ENCODE measurements around the gene LRRFIP1. TPM values are rescaled to one million over a fixed set of nuclear protein-coding genes. Genes with fewer than 3 reads are reported as not detected.

The LRRFIP1 gene
- total RNA-seq, 1 donor from 2014 or later: 91.5 TPM

DNA sequence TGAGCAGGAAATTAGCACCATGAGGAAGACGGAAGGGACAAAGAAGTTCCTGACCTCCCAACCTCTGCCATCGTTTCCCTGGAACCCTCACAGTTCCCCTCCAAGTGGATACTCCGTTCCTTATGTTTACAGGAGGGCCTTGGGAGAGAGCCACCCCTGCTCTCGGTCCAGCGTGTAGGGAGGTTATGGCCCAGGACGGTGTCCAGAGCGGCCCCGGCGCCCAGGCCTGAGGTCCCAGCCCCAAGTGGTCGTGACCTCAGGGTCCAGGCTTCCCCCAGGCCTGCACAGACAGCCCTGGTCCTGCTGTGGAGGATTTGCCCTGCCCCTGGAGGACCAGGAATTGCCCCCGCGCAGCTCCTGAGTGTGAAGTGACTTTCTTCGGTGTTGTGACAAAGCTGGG is 109.4 kb downstream of the LRRFIP1 start:
- peaks cover 15% of the 10 kb centered on the region for H3K36me3 Mint-ChIP-seq (ENCODE audit: low read depth)
- no peaks in the 10 kb centered on the region for H3K27me3 Mint-ChIP-seq (ENCODE audit: low read depth)
- H3K9me3 Mint-ChIP-seq (ENCODE audit: low read depth): no peaks in the 10 kb centered on the region
- DNase-seq (ENCODE audit: low spot score): no peak
- TF ChIP-seq, protein P1, sequence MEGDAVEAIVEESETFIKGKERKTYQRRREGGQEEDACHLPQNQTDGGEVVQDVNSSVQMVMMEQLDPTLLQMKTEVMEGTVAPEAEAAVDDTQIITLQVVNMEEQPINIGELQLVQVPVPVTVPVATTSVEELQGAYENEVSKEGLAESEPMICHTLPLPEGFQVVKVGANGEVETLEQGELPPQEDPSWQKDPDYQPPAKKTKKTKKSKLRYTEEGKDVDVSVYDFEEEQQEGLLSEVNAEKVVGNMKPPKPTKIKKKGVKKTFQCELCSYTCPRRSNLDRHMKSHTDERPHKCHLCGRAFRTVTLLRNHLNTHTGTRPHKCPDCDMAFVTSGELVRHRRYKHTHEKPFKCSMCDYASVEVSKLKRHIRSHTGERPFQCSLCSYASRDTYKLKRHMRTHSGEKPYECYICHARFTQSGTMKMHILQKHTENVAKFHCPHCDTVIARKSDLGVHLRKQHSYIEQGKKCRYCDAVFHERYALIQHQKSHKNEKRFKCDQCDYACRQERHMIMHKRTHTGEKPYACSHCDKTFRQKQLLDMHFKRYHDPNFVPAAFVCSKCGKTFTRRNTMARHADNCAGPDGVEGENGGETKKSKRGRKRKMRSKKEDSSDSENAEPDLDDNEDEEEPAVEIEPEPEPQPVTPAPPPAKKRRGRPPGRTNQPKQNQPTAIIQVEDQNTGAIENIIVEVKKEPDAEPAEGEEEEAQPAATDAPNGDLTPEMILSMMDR (IDR thresholded peaks at IDR 0.05): no peak
- H3K4me1 Mint-ChIP-seq (ENCODE audit: low read depth): peaks cover 47% of the 10 kb centered on the region
- H3K4me3 Mint-ChIP-seq (ENCODE audit: unreplicated experiment): no peak overlapping the region
- H3K27ac Mint-ChIP-seq (ENCODE audit: unreplicated experiment): no peak overlapping the region

DNA sequence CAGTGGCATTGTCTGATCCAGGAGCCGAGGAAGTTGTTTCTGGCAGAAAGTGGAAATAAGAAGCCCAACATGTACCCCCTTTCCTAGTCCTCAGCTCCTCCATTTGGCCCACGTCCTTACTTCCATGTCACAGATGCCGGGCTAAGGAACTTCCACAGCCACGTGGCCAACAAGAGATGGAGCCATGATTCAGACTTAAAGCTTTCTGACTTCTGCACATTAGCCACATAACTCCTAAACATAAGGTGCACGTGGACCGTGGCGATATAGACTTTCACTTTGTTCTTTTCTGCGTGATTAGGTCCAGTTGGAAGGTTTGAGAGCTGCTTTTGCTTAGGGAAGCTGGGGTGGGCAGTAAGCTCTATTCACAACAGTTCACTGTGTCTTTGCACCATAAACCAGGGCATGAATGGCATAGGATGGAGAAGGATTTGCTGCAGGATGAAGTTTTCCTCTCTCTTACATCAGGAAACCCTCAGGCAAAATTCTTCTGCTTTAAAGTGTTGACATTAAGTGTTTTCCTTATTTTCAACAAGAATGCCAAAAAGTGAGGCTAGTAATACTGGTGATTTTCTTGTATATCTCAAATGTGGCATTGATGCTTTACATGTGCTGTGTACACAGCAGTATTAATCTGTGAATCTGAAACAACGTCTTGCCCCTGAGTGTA is 109.9 kb downstream of the LRRFIP1 start:
- Mint-ChIP-seq H3K4me1 (ENCODE audit: low read depth) (peaks cover 42% of the 10 kb centered on the region), H3K9me3 (ENCODE audit: low read depth) (no peaks in the 10 kb centered on the region), H3K36me3 (ENCODE audit: low read depth) (peaks cover 15% of the 10 kb centered on the region), H3K4me3 (ENCODE audit: unreplicated experiment) (no peak overlapping the region), H3K27ac (ENCODE audit: unreplicated experiment) (peak overlapping the region; percentile 8), H3K27me3 (ENCODE audit: low read depth) (no peaks in the 10 kb centered on the region)
- DNase-seq (ENCODE audit: low spot score): no peak
- TF ChIP-seq, protein P1 (IDR thresholded peaks at IDR 0.05): no peak

DNA sequence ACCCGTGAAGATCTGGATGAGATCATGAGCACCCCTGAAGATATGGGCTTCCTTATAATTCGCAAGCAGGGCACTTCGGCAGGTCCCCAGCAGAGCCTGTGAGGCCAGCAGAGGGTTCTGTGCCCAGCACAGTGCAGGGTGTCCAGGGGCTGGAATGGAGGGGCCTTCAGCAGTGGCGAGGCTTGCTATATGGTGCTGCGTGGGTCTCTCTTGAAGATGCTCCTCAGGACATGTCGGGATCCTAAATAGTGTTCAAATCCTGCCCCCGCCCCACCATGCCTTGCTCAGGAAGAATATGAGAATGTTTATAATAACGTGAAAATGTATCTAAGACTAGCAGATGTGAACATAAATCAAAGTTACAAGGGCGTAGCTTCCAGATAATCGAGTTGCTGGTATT is 110.9 kb downstream of the LRRFIP1 start:
- Mint-ChIP-seq H3K27ac (ENCODE audit: unreplicated experiment) (peak overlapping the region; percentile 58), H3K9me3 (ENCODE audit: low read depth) (no peaks in the 10 kb centered on the region), H3K27me3 (ENCODE audit: low read depth) (no peaks in the 10 kb centered on the region), H3K36me3 (ENCODE audit: low read depth) (peaks cover 15% of the 10 kb centered on the region), H3K4me1 (ENCODE audit: low read depth) (peaks cover 40% of the 10 kb centered on the region), H3K4me3 (ENCODE audit: unreplicated experiment) (no peak overlapping the region)
- TF ChIP-seq, protein P1 (IDR thresholded peaks at IDR 0.05): no peak
- no peak for DNase-seq (ENCODE audit: low spot score)

DNA sequence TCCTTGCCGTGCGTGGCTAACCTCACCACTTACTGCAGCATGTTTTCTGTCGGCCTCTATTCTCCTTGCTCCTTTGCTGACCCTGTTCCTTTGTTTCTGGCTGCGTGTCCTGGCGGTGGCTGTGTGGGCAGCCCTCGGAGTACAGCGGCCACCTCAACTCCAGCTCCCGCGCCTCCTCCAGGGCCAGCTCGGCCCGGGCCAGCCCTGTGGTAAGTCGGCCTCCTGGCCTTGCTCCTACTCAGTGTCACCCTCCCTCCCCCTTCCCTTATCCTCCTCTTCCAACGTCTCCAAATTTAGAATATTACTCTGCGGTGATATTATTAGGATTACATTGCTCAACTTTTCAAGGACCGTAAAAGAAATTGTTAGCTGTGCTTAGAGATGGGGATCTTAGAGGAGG is 111.7 kb downstream of the LRRFIP1 start:
- TF ChIP-seq, protein P1 (IDR thresholded peaks at IDR 0.05): no peak
- Mint-ChIP-seq H3K27me3 (ENCODE audit: low read depth) (no peaks in the 10 kb centered on the region), H3K27ac (ENCODE audit: unreplicated experiment) (peak overlapping the region; percentile 41), H3K4me1 (ENCODE audit: low read depth) (peaks cover 41% of the 10 kb centered on the region), H3K4me3 (ENCODE audit: unreplicated experiment) (no peak overlapping the region), H3K9me3 (ENCODE audit: low read depth) (no peaks in the 10 kb centered on the region), H3K36me3 (ENCODE audit: low read depth) (peaks cover 15% of the 10 kb centered on the region)
- no peak for DNase-seq (ENCODE audit: low spot score)

DNA sequence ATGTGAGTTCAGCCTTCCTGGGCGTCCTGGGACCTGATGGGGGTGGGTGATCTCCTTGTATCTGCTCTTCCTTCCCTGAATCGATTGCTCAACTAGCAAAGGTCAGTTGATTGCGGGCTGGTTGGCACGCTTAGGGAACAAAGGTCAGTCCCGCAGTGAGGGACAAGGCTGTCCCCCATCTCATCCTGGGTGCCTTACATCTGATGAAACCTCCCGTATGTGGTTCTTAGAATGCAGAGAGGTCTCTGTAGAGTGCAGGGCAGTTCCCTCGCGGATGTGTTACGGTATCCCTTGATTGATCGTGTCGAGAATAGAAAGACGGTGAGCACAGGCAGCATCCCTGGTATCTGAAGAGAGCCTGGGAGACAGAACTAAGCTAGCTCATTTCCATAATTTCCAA is 114.8 kb downstream of the LRRFIP1 start:
- DNase-seq (ENCODE audit: low spot score): no peak
- Mint-ChIP-seq H3K36me3 (ENCODE audit: low read depth) (peaks cover 8% of the 10 kb centered on the region), H3K27me3 (ENCODE audit: low read depth) (no peaks in the 10 kb centered on the region), H3K4me1 (ENCODE audit: low read depth) (peaks cover 43% of the 10 kb centered on the region), H3K9me3 (ENCODE audit: low read depth) (no peaks in the 10 kb centered on the region), H3K4me3 (ENCODE audit: unreplicated experiment) (no peak overlapping the region), H3K27ac (ENCODE audit: unreplicated experiment) (no peak overlapping the region)
- TF ChIP-seq, protein P1 (IDR thresholded peaks at IDR 0.05): no peak
